Cardiac septum (tissue), 1 donor: ENCODE measurements around the gene MAML2. TPM values are rescaled to one million over a fixed set of nuclear protein-coding genes. Genes with fewer than 3 reads are reported as not detected.

ENCODE experiments used
- DNase-seq: peaks from one replicate; pipeline ENCODE4 v3.0.0-alpha.2; 2020; ENCODE audit warnings: low spot score
- intact Hi-C: fragments of 100-400 bp; cut with DNase I; formaldehyde crosslinking; loops from one replicate; pipeline ENCODE4 v1.14.0; 2022
- total RNA-seq: library from RNA; stranded (reverse); fragmentation: NEBNext Ultra II Directional; extraction: Animal tissue kit (Norgen Biotek cat#: 25700); gene quantifications from one replicate; pipeline ENCODE4 v1.2.1, GENCODE V29; 2021
- donor health status: DM: no; HTN: no; CAD: no.

MAML2 gene
- total RNA-seq, 1 donor from 2014 or later: 4.8 TPM

DNA sequence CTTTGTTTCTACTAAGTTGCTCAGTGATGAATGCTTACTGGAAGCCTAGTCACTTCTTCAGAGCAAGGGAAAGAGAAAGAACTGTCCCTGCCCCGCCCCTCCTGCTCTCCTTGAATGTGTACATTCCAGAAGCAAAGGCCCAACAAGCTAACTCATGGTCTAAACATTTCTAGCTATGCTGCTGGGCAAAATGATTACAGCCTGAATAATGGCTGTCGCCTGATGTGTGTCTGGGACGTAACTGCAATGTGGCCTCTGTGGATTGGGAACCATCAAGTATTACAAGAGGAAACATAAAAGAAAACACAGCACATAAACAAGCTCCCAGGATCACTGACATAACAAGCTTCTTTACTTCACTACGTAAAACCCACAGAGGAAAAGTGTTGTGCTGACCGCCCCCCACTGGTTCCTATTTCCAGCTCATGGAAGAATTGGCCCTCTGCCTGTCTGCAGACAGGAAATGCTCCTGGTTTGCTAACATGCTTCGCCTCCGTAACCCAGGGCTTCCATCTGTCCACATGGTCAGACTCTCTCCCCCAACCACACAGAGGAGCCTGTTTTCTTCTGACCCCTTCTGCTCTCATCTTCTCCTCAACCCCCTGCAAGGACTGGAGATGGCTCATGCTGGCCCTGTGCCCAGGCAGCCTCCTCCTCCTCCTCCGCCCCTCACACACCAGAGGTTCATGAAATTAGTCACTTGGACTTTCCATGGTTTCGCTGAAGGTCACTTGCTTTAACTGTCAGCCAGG is 187.2 kb downstream of the MAML2 start:
- DNase-seq: peak; percentile 86
- intact Hi-C loops: loop anchor here (1.0 kb wide), 1 partner anchor 187 kb away; the partner anchor contains the start of gene MAML2

DNA sequence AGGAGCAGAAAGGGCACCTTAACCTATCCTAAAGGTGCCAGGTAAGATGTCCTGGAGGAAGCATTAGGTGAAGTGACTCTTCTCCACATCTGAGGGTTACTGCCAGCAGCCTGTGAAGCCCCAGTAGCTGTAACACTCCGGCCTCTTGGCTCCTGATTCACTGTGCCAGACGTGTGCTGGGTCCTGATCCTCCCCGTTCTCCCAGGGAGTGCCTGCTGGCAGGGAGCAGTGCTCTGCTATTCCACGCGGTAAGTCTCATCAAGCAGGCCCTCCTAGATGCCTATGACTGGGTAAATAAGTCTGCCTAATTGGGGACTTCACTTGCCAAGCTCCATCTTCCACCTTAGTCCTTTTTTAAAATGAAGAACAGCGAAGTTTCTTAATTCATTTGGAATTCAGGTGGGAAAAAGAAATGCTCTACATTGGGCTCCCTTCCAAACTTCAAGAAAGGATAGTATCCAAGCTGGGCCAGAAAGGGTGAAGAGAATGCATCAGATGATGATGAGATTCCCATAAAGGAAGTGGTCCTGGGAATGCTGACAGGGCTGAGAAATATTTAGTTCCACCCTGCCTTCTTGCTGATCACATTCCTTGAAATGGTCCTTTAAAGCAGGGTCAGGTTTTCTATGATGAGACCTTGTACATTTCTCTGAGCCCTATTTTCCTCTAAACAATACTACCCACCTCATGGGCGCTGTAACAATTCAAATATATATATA is 188.0 kb downstream of the MAML2 start:
- intact Hi-C loops: no loop called here

DNA sequence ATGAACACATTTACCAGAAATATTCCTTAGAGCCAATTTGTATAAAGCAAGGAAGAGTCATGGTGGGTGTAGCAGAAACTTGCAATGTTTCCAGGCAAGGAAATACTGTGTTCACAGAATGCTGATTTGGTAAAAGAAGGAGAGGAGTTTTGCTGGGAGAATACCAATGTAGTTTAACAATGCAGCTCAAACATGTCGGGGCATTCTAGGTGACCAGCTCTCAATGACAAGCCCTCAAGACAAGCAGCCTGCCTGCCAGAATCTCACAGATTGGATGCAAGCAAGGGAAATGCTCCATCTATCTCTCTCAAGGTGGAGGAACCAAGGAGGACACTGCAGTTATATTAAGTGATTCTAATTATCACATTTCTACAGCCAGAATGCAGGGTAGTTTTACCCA is 190.4 kb downstream of the MAML2 start:
- intact Hi-C loops: no loop called here
- DNase-seq: no peak

More for the DNA sequence above, 188.0 kb downstream of the MAML2 start:
- DNase-seq: no peak

DNA sequence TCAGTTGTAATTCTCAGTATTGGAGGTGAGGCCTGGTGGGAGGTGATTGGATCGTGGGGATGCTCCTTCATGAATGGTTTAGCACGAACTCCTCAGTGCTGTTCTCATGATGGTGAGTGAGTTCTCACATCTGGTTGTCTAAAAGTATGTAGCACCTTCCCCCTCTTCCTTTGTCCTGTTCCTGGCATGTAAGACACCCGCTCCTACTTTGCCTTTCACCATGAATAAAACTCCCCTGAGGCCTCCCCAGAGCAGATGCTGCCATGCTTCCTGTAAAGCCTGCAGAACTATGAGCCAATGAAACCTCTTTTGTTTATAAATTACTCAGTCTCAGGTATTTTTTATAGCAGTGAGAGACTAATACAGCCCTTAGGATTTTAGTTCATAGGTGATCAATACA is 191.5 kb downstream of the MAML2 start:
- intact Hi-C loops: no loop called here
- no peak for DNase-seq

DNA sequence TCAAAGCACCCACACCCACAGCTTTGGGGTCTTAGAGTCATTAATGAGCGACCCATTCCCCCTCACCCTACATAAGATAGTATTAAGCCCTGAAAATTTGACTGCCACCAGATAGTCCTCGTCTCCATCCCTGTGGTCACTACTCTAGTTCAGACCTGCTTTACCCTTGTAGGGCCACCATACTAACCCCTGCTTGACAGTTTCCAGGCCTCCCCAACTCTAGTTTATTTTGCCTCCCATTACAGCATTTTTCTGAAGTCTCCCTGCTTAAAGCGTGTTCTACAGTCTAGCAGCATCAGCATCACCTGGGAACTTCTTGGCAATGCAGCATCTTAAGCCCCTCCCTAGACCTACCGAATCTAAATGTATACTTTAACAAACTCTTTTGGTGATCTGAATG is 192.4 kb downstream of the MAML2 start:
- no peak for DNase-seq
- intact Hi-C loops: no loop called here

DNA sequence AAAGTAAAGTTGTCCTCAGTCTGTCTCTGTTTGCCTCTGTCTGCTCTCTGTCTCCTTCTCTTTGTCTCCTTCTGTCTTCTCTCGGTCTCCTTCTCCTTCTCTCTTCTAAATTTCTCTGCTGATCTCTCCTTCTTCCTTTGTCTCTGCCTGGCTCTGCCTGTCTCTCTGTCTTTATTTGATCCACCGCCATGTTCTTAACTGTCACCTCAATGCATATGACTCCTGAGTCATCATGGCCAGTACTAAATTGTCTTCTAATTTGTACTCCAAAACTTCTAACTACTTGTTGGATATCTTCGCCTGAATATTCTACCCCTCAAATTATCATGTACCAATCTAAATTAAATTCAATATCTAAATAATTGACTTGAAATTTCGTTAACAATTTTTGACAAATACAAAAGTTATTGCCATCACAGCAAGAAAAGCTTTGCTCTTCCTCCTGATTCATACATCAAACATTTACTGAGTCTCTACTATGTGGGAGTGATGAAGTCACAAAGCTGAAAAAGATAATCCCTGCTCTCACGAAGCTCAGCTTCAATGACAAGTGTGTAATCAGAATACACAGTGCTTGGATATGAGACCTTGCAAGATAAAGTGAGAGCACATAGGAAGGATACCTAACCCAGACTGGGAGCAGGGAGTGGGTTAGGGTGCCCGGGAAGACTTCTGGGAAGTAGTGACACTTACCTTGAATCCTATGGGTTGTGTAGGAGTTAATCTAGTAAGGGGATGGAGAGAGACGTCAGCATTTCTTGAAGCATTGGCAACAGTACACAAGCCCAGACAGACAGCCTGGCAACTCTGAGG is 193.0 kb downstream of the MAML2 start:
- no peak for DNase-seq

DNA sequence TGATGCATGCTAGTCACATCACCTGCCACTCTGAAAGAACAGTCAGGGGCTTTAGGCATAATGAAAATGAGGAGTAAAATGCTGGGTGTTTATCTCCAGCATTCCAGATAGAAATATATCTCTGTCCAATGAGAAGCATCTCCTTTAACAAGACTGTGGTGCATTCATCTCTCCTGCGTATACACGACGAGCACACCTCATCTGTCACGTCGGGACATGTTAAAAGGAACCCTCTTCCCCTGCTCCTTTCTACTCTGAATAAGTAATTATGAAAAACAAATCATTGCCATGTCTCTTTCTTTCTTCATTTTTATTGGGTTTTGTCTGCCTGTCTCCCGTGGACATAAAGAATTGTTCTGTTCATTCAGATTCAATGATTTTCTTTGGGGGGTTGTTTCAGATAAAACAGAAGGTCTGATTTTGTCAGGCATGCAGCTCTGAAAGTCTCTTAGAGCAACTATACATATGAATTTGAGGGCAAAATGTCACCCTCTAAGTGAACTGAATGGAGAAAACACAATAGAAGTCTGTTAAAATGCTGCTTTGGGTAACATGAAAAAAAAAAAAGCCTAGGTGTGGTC is 195.0 kb downstream of the MAML2 start:
- DNase-seq: no peak
- intact Hi-C loops: no loop called here

More for the DNA sequence above, 193.0 kb downstream of the MAML2 start:
- intact Hi-C loops: no loop called here

DNA sequence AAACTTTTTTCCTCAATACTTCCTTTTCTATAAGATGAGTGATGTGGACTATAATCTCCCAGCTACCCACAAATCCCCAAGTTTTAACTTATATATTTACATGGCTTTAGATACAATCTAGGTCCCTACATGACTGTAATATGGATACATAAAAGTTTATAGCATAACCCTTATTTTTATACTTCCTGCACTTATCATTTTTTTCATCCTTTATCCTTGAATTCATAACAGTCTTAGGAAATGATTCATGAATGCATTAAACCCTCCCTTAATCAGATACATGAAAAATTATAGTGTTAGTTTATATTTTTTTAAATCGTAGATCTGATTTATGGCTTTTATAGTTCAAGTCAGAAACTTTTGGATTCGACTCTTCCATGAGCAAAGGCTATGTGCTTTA is 195.8 kb downstream of the MAML2 start:
- intact Hi-C loops: no loop called here
- no peak for DNase-seq

DNA sequence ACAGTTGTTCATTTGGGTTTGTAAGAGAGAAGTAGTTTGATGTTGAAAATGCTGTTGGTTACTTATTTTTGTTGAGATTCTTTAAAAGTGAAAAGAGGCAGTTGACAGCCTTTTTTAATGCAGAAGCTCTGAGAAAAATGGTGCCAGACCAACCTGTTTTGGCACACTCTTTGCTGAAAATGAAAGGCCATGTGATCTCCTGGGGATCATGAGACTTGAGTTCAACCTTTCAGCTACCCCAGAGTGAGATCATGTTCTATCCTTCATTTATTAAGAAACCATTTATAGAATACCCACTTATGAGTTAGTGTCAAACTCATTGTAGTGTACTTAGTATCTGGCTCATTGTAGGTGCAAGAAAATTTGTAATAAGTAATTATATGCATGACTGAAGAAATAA is 196.2 kb downstream of the MAML2 start:
- no peak for DNase-seq
- intact Hi-C loops: no loop called here

DNA sequence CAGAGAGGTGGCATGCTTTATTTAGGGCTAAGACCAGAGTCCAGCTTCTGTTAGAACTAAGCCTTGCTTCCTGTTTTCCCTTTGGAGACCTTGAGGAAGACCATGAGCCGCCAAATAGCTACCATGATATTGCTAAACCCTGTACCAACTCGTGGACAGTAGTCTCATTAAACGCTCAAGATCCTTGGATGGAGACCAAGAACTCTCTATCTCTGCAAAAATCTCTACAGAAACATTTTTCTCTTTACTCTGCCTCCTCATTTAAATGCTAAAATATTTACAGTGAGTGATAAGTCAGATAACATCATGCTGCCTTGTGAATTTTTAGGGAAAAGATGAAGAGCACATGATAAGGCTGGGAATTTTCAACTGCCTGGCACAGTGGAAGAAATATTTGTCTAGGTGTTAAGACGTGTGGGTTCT is 197.8 kb downstream of the MAML2 start:
- intact Hi-C loops: no loop called here
- DNase-seq: no peak

DNA sequence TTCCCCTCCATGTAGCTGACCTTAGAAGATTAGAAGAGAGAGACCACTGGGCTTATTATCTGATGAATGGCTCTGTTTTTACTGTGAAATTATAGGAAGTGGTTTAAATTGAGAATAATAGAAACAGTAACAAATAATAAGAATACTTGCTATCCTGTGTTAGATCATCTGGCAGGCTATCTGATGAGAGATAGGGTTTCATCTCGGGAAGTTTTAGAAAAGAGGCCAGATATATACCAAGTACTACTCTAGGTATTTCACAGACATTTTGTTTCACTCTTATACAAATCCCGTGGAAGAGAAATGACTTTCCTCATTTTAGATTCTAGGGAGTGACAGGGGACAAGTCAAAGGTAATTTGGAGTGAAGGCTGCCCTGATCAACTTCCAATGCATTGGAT is 198.4 kb downstream of the MAML2 start:
- intact Hi-C loops: no loop called here
- DNase-seq: no peak

DNA sequence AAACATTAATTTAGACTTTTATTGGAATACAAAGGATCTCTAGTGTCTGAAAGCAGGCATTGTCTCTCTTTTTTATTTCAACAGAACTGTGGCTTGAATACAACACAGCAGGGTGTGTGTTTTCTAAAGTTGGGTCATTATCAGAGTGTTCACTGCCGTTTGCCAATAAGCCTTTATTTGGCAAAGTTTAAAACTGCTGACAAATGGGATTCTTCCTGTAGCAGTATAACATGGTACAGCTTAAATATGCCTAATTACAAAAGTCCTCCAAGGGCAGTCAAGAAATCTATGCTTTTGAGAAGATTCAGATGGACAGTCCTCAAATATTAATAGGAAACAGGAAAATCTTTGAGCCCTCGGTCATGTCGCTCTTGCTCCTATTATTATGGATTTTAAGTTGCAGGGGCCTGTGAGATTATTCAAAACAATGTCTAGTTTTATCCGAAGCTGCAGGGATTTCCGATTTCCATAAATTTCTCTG is 199.9 kb downstream of the MAML2 start:
- DNase-seq: no peak
- intact Hi-C loops: no loop called here

DNA sequence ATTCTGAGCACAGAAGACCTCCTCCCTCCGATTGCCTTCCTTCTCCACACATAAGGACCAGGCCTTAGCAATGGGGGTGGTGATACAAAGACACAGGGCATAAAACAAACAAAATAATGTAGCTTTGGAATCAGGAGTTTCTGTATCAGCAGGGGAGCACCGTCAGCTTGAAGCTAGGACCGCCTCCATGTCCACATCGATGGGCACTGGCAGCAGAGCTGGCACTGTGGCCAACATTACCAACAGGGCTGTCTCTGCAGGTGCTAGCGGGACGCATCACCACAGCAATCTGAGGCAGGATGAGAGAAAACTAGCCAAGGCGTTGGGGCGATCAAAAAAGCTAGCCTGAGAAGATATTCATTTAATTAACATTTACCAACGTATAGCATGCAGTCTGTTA is 201.4 kb downstream of the MAML2 start:
- DNase-seq: no peak
- intact Hi-C loops: no loop called here

DNA sequence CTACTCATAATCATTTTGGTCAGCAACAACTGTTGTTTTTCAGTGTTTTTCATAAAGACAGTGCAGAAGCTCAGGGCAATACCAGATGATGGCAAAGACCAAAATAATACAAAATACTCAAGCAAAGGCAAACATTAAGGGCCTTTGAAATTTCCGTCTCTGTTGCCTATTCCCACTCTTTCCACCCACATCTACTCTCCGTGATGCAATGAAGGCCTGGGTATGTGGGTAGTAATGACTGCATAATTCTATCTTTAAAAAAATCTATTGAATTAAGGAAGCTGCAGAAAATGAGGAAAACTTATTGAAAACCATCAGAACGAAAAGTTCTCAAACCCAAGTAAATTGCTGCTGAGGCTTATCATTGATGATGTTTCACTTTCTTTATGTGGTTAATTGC is 203.3 kb downstream of the MAML2 start:
- intact Hi-C loops: no loop called here
- DNase-seq: no peak

DNA sequence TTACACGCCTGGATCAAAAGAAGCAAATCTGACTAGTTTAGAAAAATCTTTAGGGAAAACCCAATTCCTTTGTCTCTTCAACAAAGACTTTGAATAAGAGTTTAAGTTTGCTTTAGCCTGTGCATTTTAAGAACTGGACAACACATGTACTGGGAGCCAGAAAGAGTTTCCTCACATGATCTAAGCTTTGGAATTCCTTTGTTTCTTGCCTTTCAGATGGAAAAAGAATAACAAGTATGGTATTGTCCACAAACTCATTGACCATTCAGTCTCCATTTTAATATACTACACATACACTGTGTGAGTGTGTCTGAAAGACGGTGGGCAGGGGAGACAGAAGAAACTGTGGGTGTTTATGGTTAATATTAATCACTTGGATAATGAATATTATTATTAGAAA is 205.6 kb downstream of the MAML2 start:
- intact Hi-C loops: no loop called here

DNA sequence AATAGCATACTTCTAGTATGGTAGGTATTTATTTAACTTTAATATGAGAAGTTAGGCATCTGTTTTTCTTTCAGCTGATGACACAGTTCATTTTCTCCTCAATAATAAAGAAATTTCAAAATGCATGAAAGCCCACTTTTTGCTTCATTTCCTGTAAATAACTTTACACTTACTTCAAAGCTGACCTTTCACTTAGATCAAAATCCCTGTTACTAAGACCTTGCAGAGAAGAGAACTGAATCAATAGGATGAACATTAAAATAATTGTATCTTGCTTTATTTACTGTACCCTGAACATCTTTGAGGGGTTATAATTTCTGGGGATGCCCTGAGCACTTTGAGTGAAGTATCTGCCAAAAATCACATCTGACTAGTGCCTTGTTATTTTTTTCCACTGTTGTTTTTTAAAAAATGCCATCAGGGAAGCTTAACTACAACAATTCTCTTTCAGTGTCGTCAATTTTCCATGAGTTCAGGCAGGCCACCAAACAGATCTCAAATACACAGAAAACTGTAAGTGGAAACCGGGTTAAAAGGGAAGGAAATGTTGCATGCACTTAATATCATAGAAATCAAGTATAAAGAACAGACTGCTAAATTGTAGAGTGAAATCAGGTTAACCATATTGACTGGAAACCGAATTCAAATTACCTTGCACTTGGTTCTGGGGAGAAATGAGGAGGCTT is 206.2 kb downstream of the MAML2 start:
- no peak for DNase-seq
- intact Hi-C loops: no loop called here

More for the DNA sequence above, 205.6 kb downstream of the MAML2 start:
- DNase-seq: no peak

DNA sequence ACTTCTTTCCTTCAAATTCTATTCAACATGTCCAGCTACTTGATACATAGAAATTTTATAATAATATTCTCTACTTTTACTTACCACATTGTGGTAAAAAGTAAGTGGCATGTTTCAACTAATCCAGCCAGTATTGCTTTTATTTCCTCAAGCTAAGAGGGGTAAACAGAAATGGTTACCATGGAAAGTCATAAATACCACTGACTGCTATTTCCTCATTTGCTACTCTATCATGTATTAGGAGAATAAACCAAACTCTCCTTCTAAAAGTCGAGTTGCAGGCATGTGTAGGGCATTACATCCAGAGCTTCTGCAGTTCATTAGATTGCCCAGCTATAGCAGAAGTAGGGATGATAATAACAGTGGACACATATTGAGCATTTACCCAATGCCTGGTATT is 208.4 kb downstream of the MAML2 start:
- DNase-seq: no peak
- intact Hi-C loops: no loop called here

DNA sequence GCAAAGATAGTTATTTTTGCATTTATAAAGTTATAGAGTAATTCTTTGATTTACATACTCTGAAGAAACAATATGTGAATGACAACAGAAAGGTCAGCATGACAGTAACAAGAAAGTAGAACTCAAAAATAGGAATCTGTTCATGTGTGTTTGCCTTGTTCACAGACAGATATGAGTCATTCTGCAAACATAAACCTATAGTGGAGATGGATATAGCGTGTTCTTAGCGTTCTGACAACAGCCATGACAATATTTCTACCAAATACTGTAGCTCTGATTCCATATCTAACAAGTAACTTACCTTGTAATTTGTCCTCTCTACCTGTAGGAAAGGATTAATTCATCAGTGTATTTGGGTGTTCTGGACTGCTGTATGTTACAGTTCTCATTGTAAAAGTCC is 210.6 kb downstream of the MAML2 start:
- no peak for DNase-seq
- intact Hi-C loops: no loop called here

DNA sequence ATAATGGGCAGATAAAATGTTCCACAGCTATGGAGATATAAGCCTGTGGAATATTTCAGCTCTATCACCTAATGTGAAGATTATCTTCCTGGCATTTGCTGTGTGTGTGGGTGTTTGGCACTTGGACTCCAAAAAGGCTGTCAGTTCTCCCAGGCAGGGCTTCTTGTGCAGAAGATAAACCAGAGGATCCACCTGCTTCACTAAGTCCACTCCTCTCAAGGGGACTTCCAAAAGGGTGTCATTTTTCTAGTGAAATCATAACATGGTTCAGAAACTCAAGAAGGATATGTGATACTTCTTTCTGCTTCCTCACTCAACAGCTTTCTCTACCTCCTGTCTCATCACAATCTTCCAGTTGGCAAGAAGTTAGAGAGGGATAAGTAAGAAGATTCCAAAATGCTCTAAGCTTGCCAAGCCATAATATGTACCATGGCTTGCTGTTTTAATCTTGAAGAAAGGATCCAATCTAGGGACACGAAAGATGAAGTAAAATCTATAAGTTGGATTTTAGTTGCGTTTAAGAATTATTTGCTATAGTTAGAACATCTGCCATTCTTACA is 212.9 kb downstream of the MAML2 start:
- intact Hi-C loops: no loop called here
- no peak for DNase-seq
